ENCODE results near the gene PFAS. TPM values are rescaled to one million over a fixed set of nuclear protein-coding genes. Genes with fewer than 3 reads are reported as not detected.

The PFAS gene
- total RNA-seq, 1 donor from 2014 or later: 23.9 TPM

DNA sequence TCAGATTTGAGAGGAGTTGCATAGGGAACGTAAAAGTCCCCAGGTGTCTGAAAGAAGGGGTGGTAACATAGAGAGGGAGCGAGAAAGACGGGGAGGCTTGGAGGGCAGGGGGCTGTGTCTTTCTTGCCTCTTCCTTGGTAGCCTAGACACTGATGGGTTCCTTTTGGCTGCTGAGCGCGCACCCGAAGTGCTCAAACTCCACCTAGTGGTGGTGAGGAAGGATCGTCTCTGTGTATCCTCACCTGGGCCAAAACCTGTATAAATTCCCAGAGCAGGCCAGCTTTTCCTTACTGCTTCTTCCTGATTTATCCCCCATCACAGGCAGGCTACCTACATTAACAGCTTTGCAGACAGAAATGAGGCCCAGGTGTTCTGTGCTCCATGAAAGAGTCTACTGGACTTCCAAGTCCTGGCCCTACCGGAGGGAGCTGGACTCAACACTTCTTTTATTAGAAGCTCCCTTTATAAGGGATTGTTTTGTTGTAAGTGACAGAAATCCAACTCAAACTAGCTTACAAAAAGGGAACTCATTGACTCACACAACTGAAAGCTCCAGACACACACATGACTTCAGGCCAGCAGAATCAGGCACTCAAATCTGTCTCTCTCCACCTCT, 51.6 kb downstream of the PFAS start:
- DNase-seq (ENCODE audit: low read depth in 2 of 2): peak; percentile 34 to 66

DNA sequence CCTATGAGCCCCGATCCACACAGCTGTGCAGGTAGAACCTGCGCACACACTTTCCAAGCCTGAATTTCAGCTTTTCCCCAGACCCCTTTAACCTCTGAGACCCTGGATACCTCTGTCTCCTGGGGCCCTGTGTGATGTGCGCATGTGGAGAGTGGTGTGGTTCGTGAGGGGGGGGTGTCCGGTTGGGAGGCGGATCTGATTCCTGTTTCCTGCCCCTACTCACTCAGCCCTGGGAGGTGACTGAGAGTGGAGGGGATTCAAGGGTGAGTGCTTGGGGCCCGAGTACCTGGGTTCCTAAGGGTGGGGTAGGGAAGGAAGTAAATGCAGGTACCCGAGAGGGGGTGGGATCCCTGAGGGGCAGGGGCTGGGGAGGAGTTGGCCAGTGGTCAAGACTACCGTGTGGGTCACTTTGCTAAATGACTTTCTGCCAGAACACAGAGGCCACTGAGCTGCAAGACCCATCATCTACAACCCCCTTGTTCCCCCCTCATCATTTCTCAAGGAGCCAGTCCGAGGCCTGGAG, 61.6 kb downstream of the PFAS start:
- peak; percentile 16 to 61 for DNase-seq (ENCODE audit: low read depth in 2 of 2)

DNA sequence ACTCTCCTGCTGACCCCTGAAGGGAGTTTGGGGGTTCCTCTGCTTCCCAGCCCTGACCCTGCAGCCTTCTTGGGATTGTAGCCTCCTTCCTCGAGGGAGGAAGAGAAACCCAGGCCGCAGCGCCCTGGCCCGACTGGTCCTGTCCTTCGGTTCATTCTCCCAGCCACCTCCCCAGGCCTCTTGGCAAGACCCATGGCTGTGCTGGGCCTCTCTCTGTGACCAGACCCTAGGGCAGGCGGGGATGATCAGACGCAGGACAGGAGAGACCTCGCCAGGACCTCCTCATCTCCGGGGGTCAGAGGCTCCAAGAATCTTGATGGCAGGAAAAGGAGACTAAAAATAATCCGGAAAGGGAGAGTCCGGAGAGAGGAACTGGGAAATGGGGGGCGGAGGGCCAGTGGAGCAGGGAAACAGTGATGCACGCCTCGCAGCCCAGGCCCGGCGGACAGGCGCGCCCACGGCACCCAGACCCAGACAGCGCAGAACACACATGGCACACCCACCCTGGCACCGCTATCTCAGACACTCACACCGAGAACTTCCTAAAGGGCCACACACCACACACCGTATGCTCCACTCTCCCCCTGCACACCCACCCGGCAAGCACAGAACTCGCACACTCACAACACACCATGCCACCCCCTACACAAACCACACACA, 62.2 kb downstream of the PFAS start:
- peak in 1 of 2 donors; percentile 38 for DNase-seq (ENCODE audit: low read depth in 2 of 2)

DNA sequence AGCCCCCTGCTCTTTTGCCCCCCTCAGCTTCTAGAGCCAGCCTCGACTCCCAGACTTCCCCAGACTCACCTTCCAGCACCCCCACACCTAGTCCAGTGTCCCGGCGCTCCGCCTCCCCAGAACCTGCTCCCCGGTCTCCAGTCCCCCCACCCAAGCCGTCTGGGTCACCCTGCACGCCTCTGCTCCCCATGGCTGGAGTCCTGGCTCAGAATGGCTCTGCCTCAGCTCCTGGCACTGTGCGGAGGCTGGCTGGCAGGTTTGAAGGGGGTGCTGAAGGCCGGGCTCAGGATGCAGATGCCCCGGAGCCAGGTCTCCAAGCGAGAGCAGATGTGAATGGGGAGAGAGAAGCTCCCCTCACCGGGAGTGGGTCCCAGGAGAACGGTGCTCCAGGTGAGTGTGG, 63.2 kb downstream of the PFAS start:
- DNase-seq (ENCODE audit: low read depth in 2 of 2): no peak

DNA sequence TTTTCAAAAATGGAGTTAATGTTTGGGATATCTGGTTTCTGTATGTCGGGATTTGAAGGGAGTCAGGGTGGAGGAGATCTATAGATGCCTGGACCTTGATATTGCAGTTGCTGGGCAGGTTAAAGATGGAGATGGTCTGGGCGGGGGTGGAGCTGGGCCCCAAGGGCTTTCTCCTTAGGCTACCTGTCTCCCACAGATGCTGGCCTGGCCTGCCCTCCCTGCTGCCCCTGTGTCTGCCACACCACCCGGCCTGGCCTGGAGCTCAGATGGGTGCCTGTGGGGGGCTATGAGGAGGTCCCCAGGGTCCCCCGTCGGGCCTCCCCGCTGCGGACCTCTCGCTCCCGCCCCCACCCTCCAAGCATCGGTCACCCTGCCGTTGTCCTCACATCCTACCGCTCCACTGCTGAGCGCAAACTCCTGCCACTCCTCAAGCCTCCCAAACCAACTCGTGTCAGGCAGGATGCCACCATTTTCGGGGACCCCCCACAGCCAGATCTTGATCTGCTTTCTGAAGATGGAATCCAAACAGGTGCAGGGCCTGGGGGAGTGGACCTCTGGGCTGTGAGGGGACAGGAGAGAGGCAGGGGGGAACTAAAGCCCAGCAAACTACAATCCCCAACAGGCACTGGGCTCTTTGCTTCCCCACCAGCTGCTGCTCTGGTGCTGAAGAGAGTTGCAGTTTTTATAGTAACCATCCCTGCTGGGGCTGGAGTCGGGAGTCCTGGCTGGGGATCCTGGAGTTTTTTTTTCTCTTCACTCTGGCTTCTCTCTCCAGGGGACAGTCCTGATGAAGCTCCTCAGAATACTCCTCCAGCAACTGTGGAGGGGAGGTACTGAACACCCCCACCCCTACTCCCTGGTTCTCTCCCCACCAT, 63.9 kb downstream of the PFAS start:
- DNase-seq (ENCODE audit: low read depth in 2 of 2): no peak

DNA sequence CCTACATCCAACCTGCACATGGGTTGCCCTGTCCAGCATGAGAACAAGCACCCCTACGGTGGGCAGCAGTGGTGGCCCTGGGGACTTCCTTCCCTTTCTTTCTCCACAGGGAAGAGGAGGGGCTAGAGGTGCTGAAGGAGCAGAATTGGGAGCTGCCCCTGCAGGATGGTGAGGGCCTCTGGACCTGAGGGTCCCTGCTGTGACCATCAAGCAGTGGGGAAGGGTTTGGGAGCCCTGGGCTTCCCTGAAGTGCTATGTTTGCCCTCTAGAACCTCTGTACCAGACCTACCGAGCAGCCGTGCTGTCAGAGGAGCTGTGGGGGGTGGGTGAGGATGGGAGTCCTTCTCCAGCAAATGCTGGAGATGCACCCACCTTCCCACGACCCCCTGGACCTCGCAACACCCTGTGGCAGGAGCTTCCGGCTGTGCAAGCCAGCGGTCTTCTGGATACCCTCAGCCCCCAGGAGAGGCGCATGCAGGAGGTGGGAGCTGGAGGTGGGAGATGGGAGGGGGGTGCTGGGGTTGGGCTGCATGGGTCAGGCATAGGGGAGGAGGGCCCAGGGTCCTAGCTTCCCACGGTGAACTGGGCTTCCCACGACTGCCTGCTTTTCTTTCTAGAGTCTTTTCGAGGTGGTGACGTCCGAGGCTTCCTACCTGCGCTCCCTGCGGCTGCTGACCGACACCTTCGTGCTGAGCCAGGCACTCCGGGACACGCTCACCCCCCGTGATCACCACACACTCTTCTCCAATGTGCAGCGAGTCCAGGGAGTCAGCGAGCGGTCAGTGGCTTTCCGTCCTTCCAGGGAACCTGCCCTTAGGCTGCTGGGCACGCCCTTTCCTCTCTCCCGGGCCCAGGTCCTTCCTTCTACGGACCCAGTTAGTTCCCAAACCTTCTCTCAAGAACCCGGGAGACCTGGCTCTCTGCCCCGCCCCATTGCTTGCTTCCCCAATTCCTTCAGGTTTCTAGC, 66.0 kb downstream of the PFAS start:
- no peak for DNase-seq (ENCODE audit: low read depth in 2 of 2)

DNA sequence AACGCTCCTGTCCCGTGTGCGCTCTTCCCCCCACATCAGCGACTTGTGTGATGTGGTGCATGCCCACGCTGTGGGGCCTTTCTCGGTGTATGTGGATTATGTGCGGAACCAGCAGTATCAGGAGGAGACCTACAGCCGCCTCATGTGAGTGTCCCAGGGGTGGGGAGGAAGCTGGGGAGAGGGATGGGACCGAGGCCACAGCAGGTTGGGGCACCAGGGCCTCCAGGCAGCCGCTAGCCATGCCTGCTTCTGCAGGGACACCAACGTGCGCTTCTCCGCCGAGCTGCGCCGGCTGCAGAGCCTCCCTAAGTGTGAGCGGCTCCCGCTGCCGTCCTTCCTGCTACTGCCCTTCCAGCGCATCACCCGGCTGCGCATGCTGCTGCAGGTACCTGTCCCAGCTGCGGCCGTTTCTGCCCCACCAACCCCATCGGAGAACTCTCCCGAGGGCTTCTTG, 66.7 kb downstream of the PFAS start:
- no peak for DNase-seq (ENCODE audit: low read depth in 2 of 2)

DNA sequence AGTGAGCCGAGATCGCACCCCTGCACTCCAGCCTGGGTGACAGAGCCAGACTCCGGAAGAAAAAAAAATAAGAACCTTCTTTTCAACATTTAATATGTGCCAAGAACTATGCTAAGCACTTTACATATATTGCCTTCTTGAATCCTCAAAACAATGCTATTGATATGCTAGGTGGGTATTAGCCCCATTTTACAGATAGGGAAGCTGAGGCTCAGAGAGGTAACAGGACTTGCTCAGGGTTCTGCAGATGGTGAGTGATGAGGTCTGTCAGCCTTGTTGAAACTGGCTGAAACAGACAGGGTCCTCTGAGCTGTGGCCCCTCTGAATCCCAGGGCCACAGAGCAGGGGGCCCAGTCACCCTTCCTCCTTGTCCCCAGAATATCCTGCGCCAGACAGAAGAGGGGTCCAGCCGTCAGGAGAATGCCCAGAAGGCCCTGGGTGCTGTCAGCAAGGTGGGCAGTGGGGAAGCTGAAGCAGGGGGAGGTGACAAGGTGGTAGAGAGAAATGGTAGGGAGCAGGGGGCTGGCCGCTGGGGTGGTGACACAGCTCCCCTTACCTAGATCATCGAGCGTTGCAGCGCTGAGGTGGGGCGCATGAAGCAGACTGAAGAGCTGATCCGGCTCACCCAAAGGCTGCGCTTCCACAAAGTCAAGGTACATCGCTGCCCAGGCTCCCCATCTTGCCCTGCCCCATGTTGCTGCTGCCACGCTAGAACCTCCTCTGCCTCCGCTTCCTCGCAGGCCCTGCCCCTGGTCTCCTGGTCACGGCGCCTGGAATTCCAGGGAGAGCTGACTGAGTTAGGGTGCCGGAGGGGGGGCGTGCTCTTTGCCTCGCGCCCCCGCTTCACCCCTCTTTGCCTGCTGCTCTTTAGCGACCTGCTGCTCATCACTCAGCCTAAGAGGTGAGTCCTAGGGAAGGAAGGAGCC, 69.2 kb downstream of the PFAS start:
- DNase-seq (ENCODE audit: low read depth in 2 of 2): no peak

Other genes with a start within 250 kb of the PFAS start
- not detected in 2 replicates for gene GUCY2D, start 246.7 kb upstream of the PFAS start, total RNA-seq
- not detected in 2 replicates for gene ALOX15B, start 210.2 kb upstream of the PFAS start, total RNA-seq
- gene ALOX12B, start 161.6 kb upstream of the PFAS start, total RNA-seq: not detected in 2 replicates
- gene ALOXE3, start 130.8 kb upstream of the PFAS start, total RNA-seq: not detected in 2 replicates
- under 0.01 TPM in 1 of 2 replicates, not detected in the other for gene HES7, start 125.2 kb upstream of the PFAS start, total RNA-seq
- 5.0 and 16.7 TPM in 2 replicates for gene PER1, start 96.9 kb upstream of the PFAS start, total RNA-seq
- 3.1 and 4.9 TPM in 2 replicates for gene VAMP2, start 86.3 kb upstream of the PFAS start, total RNA-seq
- gene TMEM107, start 72.9 kb upstream of the PFAS start, total RNA-seq: 17.2 and 23.7 TPM in 2 replicates
- 7.8 and 10.1 TPM in 2 replicates for gene BORCS6, start 59.1 kb upstream of the PFAS start, total RNA-seq
- 15.4 and 30.7 TPM in 2 replicates for gene AURKB, start 38.7 kb upstream of the PFAS start, total RNA-seq
- gene CTC1, start 1.2 kb upstream of the PFAS start, total RNA-seq: 3.6 and 7.0 TPM in 2 replicates
- gene RANGRF, start 39.4 kb downstream of the PFAS start, total RNA-seq: 10.4 and 13.4 TPM in 2 replicates
- gene SLC25A35, start 46.1 kb downstream of the PFAS start, total RNA-seq: 0.39 and 0.63 TPM in 2 replicates
- gene ARHGEF15, start 61.0 kb downstream of the PFAS start, total RNA-seq: 7.6 and 12.1 TPM in 2 replicates
- not detected in 2 replicates for gene ODF4, start 90.6 kb downstream of the PFAS start, total RNA-seq
- gene RPL26, start 133.9 kb downstream of the PFAS start, total RNA-seq: 2,527 and 2,589 TPM in 2 replicates
- under 0.01 TPM in 1 of 2 replicates, not detected in the other for gene RNF222, start 148.5 kb downstream of the PFAS start, total RNA-seq
- 25.0 and 35.5 TPM in 2 replicates for gene NDEL1, start 186.6 kb downstream of the PFAS start, total RNA-seq

Measured in dermis microvascular lymphatic vessel endothelial cell (primary cell).